ENCODE data around the gene POLD1.

The POLD1 gene

GRCh38 chr19:50420127-50420526, 36.0 kb downstream of the POLD1 start:
- TF ChIP-seq CTCF (IDR thresholded peaks at IDR 0.05; ENCODE audit: low read depth, low read length), result no peak
- DNase-seq, result no peak
- Histone ChIP-seq H3K36me3 (peaks cover 8% of the 10 kb centered on the region), H3K27ac (no peak overlapping the region), H3K4me3 (ENCODE audit: low read depth, low read length) (no peak overlapping the region), H3K9me3 (ENCODE audit: severe bottlenecking) (no peaks in the 10 kb centered on the region), H3K27me3 (ENCODE audit: insufficient read depth, low read depth, severe bottlenecking) (no peaks in the 10 kb centered on the region)

DNA sequence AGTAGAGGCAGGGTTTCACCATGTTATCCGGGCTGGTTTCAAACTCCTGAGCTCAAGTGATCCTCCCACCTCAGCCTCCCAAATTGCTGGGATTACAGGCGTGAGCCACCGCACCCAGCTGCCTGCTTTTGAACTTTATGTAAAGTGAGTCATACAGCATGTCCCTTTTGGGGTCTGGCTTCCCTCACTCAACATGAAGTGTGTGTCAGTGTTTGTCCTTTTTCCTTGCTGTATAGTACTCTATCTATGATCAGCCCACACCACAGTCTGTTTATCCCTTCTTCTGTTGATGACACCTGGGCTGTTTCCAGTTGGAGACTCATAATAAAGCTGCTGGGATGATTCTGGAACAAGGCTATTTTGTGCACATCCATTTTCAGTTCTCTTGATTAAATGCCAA, 36.7 kb downstream of the POLD1 start:
- no peak for DNase-seq
- peaks cover 6% of the 10 kb centered on the region for H3K36me3 ChIP-seq
- H3K4me3 ChIP-seq (ENCODE audit: low read depth, low read length), result no peak overlapping the region
- H3K27me3 ChIP-seq (ENCODE audit: insufficient read depth, low read depth, severe bottlenecking), result no peaks in the 10 kb centered on the region
- no peaks in the 10 kb centered on the region for H3K9me3 ChIP-seq (ENCODE audit: severe bottlenecking)
- no peak for TF ChIP-seq CTCF (IDR thresholded peaks at IDR 0.05; ENCODE audit: low read depth, low read length)
- no peak overlapping the region for H3K27ac ChIP-seq

DNA sequence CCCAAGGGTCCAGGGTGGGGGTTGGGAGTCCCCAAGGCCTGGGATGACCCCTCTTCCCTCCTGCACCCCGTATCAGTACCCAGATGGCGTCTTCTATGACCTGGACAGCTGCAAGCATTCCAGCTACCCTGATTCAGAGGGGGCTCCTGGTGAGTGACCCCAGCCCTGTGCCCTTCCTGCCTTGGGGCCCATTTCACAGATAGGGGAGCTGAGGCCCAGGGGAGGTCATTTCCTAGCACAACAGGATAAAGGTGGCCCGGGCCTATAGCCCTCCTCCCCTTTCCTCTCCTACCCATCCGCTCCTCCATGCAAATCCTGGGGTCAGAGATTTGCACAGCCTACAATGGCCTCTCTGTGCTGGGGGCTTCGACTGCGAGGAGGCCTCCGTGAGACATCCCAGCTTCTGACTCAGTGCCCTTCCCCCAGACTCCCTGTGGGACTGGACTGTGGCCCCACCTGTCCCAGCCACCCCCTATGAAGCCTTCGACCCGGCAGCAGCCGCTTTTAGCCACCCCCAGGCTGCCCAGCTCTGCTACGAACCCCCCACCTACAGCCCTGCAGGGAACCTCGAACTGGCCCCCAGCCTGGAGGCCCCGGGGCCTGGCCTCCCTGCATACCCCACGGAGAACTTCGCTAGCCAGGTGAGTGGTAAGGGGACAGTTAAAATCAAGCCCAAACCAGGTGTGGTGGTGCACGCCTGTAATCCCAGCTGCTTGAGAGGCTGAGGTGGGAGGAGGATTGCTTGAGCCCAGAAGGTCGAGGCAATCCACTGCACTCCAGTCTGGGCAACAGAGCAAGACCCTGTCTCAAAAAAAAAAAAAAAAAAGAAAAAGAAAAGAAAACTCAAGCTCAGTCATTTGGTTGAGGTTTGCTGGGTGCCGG, 38.5 kb downstream of the POLD1 start:
- DNase-seq, result no peak
- Histone ChIP-seq H3K4me3 (ENCODE audit: low read depth, low read length) (no peak overlapping the region), H3K27me3 (ENCODE audit: insufficient read depth, low read depth, severe bottlenecking) (no peaks in the 10 kb centered on the region), H3K36me3 (peaks cover 3% of the 10 kb centered on the region; the same call in 1 of the 2 replicates), H3K9me3 (ENCODE audit: severe bottlenecking) (no peaks in the 10 kb centered on the region), H3K27ac (no peak overlapping the region)
- no peak for TF ChIP-seq CTCF (IDR thresholded peaks at IDR 0.05; ENCODE audit: low read depth, low read length)

DNA sequence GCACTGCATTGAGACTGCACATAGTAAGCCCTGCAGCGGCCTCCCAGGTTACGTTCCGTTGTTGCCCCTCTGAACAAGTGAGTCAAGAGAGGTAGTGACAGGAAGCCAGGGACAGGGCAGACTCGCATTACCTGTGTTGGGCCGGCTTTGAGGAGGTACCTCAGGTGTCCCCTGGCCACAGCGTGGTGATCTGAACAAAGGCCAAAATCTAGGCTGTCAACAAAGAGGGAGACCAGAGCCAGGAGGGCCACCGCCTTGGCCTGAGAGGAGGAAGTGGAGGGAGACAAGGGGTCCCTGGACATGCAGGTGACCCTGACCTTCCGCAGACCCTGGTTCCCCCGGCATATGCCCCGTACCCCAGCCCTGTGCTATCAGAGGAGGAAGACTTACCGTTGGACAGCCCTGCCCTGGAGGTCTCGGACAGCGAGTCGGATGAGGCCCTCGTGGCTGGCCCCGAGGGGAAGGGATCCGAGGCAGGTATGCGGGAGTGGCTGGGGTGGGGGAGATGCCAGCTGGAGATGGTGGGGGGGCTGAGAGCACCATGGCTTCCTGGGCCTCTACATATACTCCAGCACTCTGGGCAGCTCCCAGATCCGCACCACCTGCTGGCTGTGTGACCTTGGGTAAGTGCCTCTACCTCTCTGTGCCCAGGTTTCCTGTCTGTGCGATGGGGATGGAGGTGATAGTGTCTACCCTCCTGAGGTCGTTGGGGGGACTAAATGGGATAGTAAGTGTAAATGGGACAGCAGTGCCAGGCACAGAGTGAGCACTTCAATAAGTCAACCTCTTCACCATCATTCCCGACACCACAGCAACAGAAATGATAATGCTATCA, 39.3 kb downstream of the POLD1 start:
- Histone ChIP-seq H3K27me3 (ENCODE audit: insufficient read depth, low read depth, severe bottlenecking) (no peaks in the 10 kb centered on the region), H3K27ac (no peak overlapping the region), H3K4me3 (ENCODE audit: low read depth, low read length) (no peak overlapping the region), H3K9me3 (ENCODE audit: severe bottlenecking) (no peaks in the 10 kb centered on the region), H3K36me3 (peaks cover 3% of the 10 kb centered on the region; the same call in 1 of the 2 replicates)
- DNase-seq, result no peak
- no peak for TF ChIP-seq CTCF (IDR thresholded peaks at IDR 0.05; ENCODE audit: low read depth, low read length)

DNA sequence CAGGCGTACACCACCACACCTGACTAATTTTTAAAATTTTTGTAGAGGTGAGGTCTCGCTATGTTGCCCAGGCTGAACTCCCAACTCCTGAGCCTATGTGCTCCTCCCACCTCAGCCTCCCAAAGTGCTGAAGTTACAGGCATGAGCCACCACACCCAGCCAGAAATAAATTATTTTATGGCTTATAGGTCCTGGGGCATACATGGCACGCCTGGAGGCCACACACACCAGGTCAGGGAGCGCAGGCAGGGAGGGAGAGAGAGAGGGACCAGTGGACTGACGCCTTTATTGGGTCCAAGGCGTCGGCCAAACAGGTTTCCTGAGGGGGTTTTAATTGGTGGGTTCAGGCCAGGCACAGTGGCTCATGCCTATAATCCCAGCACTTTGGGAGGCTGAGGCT, 41.4 kb downstream of the POLD1 start:
- Histone ChIP-seq H3K36me3 (peaks cover 3% of the 10 kb centered on the region; the same call in 1 of the 2 replicates), H3K4me3 (ENCODE audit: low read depth, low read length) (no peak overlapping the region), H3K27me3 (ENCODE audit: insufficient read depth, low read depth, severe bottlenecking) (no peaks in the 10 kb centered on the region), H3K27ac (no peak overlapping the region), H3K9me3 (ENCODE audit: severe bottlenecking) (no peaks in the 10 kb centered on the region)
- TF ChIP-seq CTCF (IDR thresholded peaks at IDR 0.05; ENCODE audit: low read depth, low read length), result no peak
- no peak for DNase-seq
